GM23338 (cell line): Measurements from ENCODE around the gene PACSIN3. TPM values are rescaled to one million over a fixed set of nuclear protein-coding genes. Genes with fewer than 3 reads are reported as not detected.

Source experiments
- ATAC-seq: fragments of 200-7000 bp; cut with Tn5 transposase; 3 replicates; pipeline ENCODE4 v1.9.1; 2020
- DNase-seq: peaks from one replicate; pipeline ENCODE4 v3.0.0-alpha.2; 2015; ENCODE audit warnings: low spot score
- H2AFZ ChIP-seq: fragments of 200-600 bp; sonication (generic); 2 replicates; pipeline ENCODE4 v1.8.0; 2016; ENCODE audit warnings: antibody characterized with exemption, mild to moderate bottlenecking, moderate library complexity
- H3F3A ChIP-seq: fragments of 200-600 bp; sonication (generic); replicated peaks from 2 replicates; pipeline ENCODE4 v1.8.0; 2017; ENCODE audit warnings: antibody characterized with exemption, mixed run types, low read depth
- H3K27ac ChIP-seq: fragments of 200-600 bp; sonication (generic); 2 replicates; pipeline ENCODE4 v1.6.1; 2016; ENCODE audit warnings: low read depth
- H3K27me3 ChIP-seq: fragments of 200-600 bp; sonication (generic); 2 replicates; pipeline ENCODE4 v1.8.0; 2016; ENCODE audit warnings: mild to moderate bottlenecking, mixed run types, moderate library complexity; ENCODE audit not compliant: insufficient read depth
- H3K36me3 ChIP-seq: fragments of 200-600 bp; sonication (generic); 2 replicates; pipeline ENCODE4 v1.8.0; 2016; ENCODE audit warnings: mild to moderate bottlenecking; ENCODE audit not compliant: insufficient read depth
- H3K4me1 ChIP-seq: fragments of 200-600 bp; sonication (generic); 2 replicates; pipeline ENCODE4 v1.8.0; 2016; ENCODE audit warnings: mild to moderate bottlenecking, moderate library complexity; ENCODE audit not compliant: insufficient read depth
- H3K4me2 ChIP-seq: fragments of 200-600 bp; sonication (generic); 2 replicates; pipeline ENCODE4 v1.7.1; 2017; ENCODE audit warnings: mixed run types
- H3K4me3 ChIP-seq: fragments of 200-600 bp; sonication (generic); 2 replicates; pipeline ENCODE4 v1.6.1; 2016; ENCODE audit warnings: mixed run types
- H3K79me2 ChIP-seq: fragments of 200-600 bp; sonication (generic); replicated peaks from 2 replicates; pipeline ENCODE4 v1.8.0; 2017; ENCODE audit warnings: mild to moderate bottlenecking; ENCODE audit not compliant: insufficient read depth
- H3K9me2 ChIP-seq: fragments of 200-600 bp; sonication (generic); 2 replicates; pipeline ENCODE4 v1.8.0; 2017; ENCODE audit not compliant: insufficient read depth
- H4K20me1 ChIP-seq: fragments of 200-600 bp; sonication (generic); replicated peaks from 2 replicates; pipeline ENCODE4 v1.8.0; 2017; ENCODE audit warnings: mild to moderate bottlenecking; ENCODE audit not compliant: insufficient read depth
- H3K27ac Mint-ChIP-seq: 2 replicates; pipeline ENCODE4 v1.8.0; 2020; ENCODE audit warnings: inconsistent platforms, mild to moderate bottlenecking, moderate library complexity, mixed read lengths
- H3K27me3 Mint-ChIP-seq: 3 replicates; pipeline ENCODE4 v1.8.0; 2022; ENCODE audit warnings: low read depth, mild to moderate bottlenecking, moderate library complexity, mixed read lengths, inconsistent platforms; ENCODE audit not compliant: insufficient read depth, poor library complexity
- H3K36me3 Mint-ChIP-seq: 3 replicates; pipeline ENCODE4 v1.8.0; 2021; ENCODE audit warnings: low read depth, mild to moderate bottlenecking, inconsistent platforms, moderate library complexity, mixed read lengths
- H3K4me1 Mint-ChIP-seq: 3 replicates; pipeline ENCODE4 v1.8.0; 2020; ENCODE audit warnings: mild to moderate bottlenecking, inconsistent platforms, mixed read lengths
- H3K4me3 Mint-ChIP-seq: 3 replicates; pipeline ENCODE4 v1.8.0; 2021; ENCODE audit warnings: moderate library complexity, mild to moderate bottlenecking, inconsistent platforms, mixed read lengths
- H3K9me3 Mint-ChIP-seq: 3 replicates; pipeline ENCODE4 v1.8.0; 2020; ENCODE audit warnings: moderate library complexity, mild to moderate bottlenecking, inconsistent platforms, mixed read lengths
- CREB1 ChIP-seq: fragments of 250-450 bp; sonication (Bioruptor Pico); IDR thresholded peaks from 2 replicates; pipeline ENCODE4 v1.5.0; 2020; ENCODE audit warnings: low read depth, mild to moderate bottlenecking, moderate library complexity
- CTCF ChIP-seq, 2 experiments: fragments of 200-600 bp in 1 of 2; sonication (generic) in 1 of 2; conservative IDR thresholded peaks; 2 replicates each; pipeline versions ENCODE4 v1.5.1 to v1.6.1; 2016 to 2017; ENCODE audit warnings: antibody characterized with exemption in 2 of 2, low read depth in 2 of 2, mild to moderate bottlenecking in 2 of 2, moderate library complexity in 1 of 2
- ETS1 ChIP-seq: IDR thresholded peaks from 2 replicates; pipeline ENCODE4 v1.6.1; 2016; ENCODE audit warnings: antibody characterized with exemption
- EZH2 ChIP-seq: fragments of 200-600 bp; sonication (generic); IDR thresholded peaks from one replicate; pipeline ENCODE4 v1.8.0; 2017; ENCODE audit warnings: antibody characterized with exemption, mild to moderate bottlenecking, low read depth; ENCODE audit not compliant: unreplicated experiment
- EZH2phosphoT487 ChIP-seq: fragments of 200-600 bp; sonication (generic); IDR thresholded peaks from one replicate; pipeline ENCODE4 v1.8.1; 2018; ENCODE audit warnings: antibody characterized with exemption; ENCODE audit not compliant: unreplicated experiment
- JUNB ChIP-seq: IDR thresholded peaks from one replicate; pipeline ENCODE4 v1.6.1; 2016; ENCODE audit warnings: antibody characterized with exemption; ENCODE audit not compliant: unreplicated experiment
- NANOG ChIP-seq: IDR thresholded peaks from 2 replicates; pipeline ENCODE4 v1.6.1; 2016; ENCODE audit warnings: antibody characterized with exemption, borderline replicate concordance
- POLR2AphosphoS5 ChIP-seq: IDR thresholded peaks from 2 replicates; pipeline ENCODE4 v1.6.1; 2016; ENCODE audit warnings: antibody characterized with exemption, low read depth
- REST ChIP-seq: IDR thresholded peaks from one replicate; pipeline ENCODE4 v1.6.1; 2018; ENCODE audit warnings: antibody characterized with exemption; ENCODE audit not compliant: unreplicated experiment
- STAT1 ChIP-seq: IDR thresholded peaks from one replicate; pipeline ENCODE4 v1.6.1; 2016; ENCODE audit warnings: antibody characterized with exemption; ENCODE audit not compliant: unreplicated experiment
- ZNF114 ChIP-seq: fragments of 250-450 bp; sonication (Bioruptor Pico); IDR thresholded peaks from 2 replicates; pipeline ENCODE4 v1.5.0; 2020; ENCODE audit warnings: mild to moderate bottlenecking, moderate library complexity
- ZNF331 ChIP-seq: fragments of 250-450 bp; sonication (Bioruptor Pico); IDR thresholded peaks from 2 replicates; pipeline ENCODE4 v1.5.0; 2020; ENCODE audit warnings: low read depth, mild to moderate bottlenecking, moderate library complexity
- ZNF462 ChIP-seq: fragments of 250-450 bp; sonication (Bioruptor Pico); IDR thresholded peaks from 2 replicates; pipeline ENCODE4 v1.5.0; 2020; ENCODE audit warnings: mild to moderate bottlenecking, moderate library complexity
- polyA plus RNA-seq: library from polyadenylated mRNA; unstranded; fragments of >200 nt; fragmentation: Nextera tagmentation; extraction: Ambion mirVana; gene quantifications from 2 replicates; pipeline ENCODE4 v1.2.1, GENCODE V29; 2016
- total RNA-seq: library from RNA; depleted of rRNA; stranded (reverse); fragments of >200 nt; shearing (Covaris generic); gene quantifications from 2 replicates; pipeline ENCODE4 v1.2.3, GENCODE V29; 2014

The PACSIN3 gene
- total and polyA plus RNA-seq, 2 experiments from 2014 or later: 39.6 to 72.1 TPM

GRCh38 chr11:47208628-47209027 is 22.4 kb upstream of the PACSIN3 start:
- Histone ChIP-seq H3K4me2 (no peak overlapping the region), H3K9me2 (no peaks in the 10 kb centered on the region), H3K4me3 (no peak overlapping the region), H4K20me1 (no peaks in the 10 kb centered on the region), H3K79me2 (no peaks in the 10 kb centered on the region), H2AFZ (peak overlapping the region; percentile 75), H3K27ac (no peak overlapping the region), H3K4me1 (peaks cover 11% of the 10 kb centered on the region), H3F3A (no peaks in the 10 kb centered on the region), H3K27me3 (no peaks in the 10 kb centered on the region), H3K36me3 (no peaks in the 10 kb centered on the region)
- DNase-seq: no peak
- no peaks in the 10 kb centered on the region for H3K36me3 Mint-ChIP-seq
- H3K4me1 Mint-ChIP-seq: peaks cover 10% of the 10 kb centered on the region
- H3K9me3 Mint-ChIP-seq: no peaks in the 10 kb centered on the region
- H3K27ac Mint-ChIP-seq: no peak overlapping the region
- TF ChIP-seq ZNF114 (CRISPR knock-in tag) (no peak), STAT1 (no peak), EZH2phosphoT487 (no peak), POLR2AphosphoS5 (no peak), CREB1 (no peak), ETS1 (no peak), EZH2 (no peak), REST (no peak), CTCF (conservative IDR thresholded peaks at IDR 0.05; ENCODE audit: low read depth in 2 of 2) (no peak), NANOG (no peak), ZNF462 (CRISPR knock-in tag) (no peak), JUNB (no peak), ZNF331 (CRISPR knock-in tag) (no peak)
- ATAC-seq: no peak
- no peak overlapping the region for H3K4me3 Mint-ChIP-seq
- H3K27me3 Mint-ChIP-seq: peaks cover 9% of the 10 kb centered on the region
